ENCODE results near the gene MPDZ. TPM values are rescaled to one million over a fixed set of nuclear protein-coding genes. Genes with fewer than 3 reads are reported as not detected.

Gene MPDZ
- total RNA-seq, 3 donors from 2014 or later (not counting 1 experiment from before 2014, with no cell fraction given): not detected

DNA sequence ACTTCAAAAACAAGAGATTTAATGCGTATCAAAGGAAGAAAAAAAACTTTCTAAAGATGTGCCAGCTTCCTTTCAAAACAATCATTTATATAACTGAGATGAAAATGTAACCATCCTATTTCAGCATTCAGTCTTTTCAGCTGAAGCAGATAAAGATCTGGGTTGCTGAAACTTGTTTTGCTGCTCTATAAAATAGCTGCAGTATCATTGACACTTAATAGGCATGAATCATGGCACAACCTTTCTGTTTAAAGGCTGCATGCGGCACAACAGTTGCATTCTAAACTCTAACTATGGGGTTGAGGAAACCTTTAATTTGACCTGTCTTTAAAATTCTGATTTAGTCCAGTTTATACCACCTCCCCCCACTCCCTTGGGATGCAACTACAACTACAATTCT, 196.7 kb downstream of the MPDZ start:
- H3K4me1 Mint-ChIP-seq: no peaks in the 10 kb centered on the region
- no peaks in the 10 kb centered on the region for H3K27me3 Mint-ChIP-seq (ENCODE audit: low read depth in 2 of 2)
- Histone ChIP-seq H3K9me3 (ENCODE audit: control insufficient read depth, insufficient read depth, low read length) (no peaks in the 10 kb centered on the region), H3K36me3 (ENCODE audit: control insufficient read depth, insufficient read depth, low read length) (no peaks in the 10 kb centered on the region), H3K27ac (ENCODE audit: low read length) (no peak overlapping the region), H3K27me3 (ENCODE audit: control insufficient read depth, insufficient read depth, low read length) (no peaks in the 10 kb centered on the region), H3K4me1 (ENCODE audit: control insufficient read depth, insufficient read depth, low read length) (no peaks in the 10 kb centered on the region), H3K4me3 (ENCODE audit: low read length) (no peak overlapping the region)
- ATAC-seq: no peak
- no peak overlapping the region for H3K4me3 Mint-ChIP-seq
- TF ChIP-seq, protein P1, sequence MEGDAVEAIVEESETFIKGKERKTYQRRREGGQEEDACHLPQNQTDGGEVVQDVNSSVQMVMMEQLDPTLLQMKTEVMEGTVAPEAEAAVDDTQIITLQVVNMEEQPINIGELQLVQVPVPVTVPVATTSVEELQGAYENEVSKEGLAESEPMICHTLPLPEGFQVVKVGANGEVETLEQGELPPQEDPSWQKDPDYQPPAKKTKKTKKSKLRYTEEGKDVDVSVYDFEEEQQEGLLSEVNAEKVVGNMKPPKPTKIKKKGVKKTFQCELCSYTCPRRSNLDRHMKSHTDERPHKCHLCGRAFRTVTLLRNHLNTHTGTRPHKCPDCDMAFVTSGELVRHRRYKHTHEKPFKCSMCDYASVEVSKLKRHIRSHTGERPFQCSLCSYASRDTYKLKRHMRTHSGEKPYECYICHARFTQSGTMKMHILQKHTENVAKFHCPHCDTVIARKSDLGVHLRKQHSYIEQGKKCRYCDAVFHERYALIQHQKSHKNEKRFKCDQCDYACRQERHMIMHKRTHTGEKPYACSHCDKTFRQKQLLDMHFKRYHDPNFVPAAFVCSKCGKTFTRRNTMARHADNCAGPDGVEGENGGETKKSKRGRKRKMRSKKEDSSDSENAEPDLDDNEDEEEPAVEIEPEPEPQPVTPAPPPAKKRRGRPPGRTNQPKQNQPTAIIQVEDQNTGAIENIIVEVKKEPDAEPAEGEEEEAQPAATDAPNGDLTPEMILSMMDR (IDR thresholded peaks at IDR 0.05): no peak
- no peak for DNase-seq
- no peaks in the 10 kb centered on the region for H3K36me3 Mint-ChIP-seq
- 86% methylated on average over 1 of the region's 2 CpGs for WGBS (ENCODE audit: insufficient coverage)
- intact Hi-C loops (cut with micrococcal nuclease): no loop called here
- peaks cover 4 to 6% of the 10 kb centered on the region in 2 donors for H3K9me3 Mint-ChIP-seq
- H3K27ac Mint-ChIP-seq: no peak overlapping the region

DNA sequence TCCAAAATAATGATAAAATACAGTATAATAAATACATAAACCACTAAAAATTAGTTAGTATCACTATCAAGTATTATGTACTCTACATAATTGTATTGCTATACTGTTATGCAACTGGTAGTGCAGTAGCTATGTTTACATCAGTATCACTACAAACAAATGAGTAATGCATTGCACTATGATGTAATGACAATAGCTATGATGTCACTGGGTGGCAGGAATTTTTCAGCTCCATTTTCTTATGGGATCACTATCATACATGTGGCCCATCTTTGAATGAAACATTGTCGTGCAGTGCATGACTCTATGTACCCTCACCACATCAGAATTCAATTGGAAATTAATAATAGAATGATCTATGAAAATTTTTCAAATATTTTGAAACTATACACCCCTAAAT, 201.3 kb downstream of the MPDZ start:
- Histone ChIP-seq H3K27ac (ENCODE audit: low read length) (no peak overlapping the region), H3K4me1 (ENCODE audit: control insufficient read depth, insufficient read depth, low read length) (no peaks in the 10 kb centered on the region), H3K4me3 (ENCODE audit: low read length) (no peak overlapping the region), H3K36me3 (ENCODE audit: control insufficient read depth, insufficient read depth, low read length) (no peaks in the 10 kb centered on the region), H3K9me3 (ENCODE audit: control insufficient read depth, insufficient read depth, low read length) (no peaks in the 10 kb centered on the region), H3K27me3 (ENCODE audit: control insufficient read depth, insufficient read depth, low read length) (no peaks in the 10 kb centered on the region)
- TF ChIP-seq, protein P1 (IDR thresholded peaks at IDR 0.05): no peak
- WGBS (ENCODE audit: insufficient coverage): no CpG with 5 or more reads among the region's 1 CpG
- H3K9me3 Mint-ChIP-seq: peaks cover 8 to 16% of the 10 kb centered on the region in 2 donors
- ATAC-seq: no peak
- H3K27ac Mint-ChIP-seq: no peak overlapping the region
- H3K36me3 Mint-ChIP-seq: peaks cover 10% of the 10 kb centered on the region
- no peak overlapping the region for H3K4me3 Mint-ChIP-seq
- no peak for DNase-seq
- H3K4me1 Mint-ChIP-seq: no peaks in the 10 kb centered on the region
- intact Hi-C loops (cut with micrococcal nuclease): no loop called here
- no peaks in the 10 kb centered on the region for H3K27me3 Mint-ChIP-seq (ENCODE audit: low read depth in 2 of 2)

DNA sequence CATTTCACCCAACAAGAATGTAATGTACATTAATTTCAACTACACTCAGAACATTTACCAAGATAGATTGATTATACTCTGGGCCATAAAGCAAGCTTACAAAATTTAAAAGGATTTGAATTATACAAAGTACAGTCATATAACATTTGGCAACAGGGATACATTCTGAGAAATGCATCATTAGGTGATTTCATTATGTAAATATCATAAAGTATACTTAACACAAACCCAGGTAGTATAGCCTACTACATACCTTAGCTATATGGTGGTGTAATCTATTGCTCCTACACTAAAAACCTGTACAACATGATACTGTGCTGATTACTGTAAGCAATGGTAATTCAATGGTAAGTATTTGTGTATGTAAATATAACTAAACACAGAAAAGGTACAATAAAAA, 202.9 kb downstream of the MPDZ start:
- H3K36me3 Mint-ChIP-seq: peaks cover 10% of the 10 kb centered on the region
- ATAC-seq (no peak), DNase-seq (no peak)
- H3K4me1 Mint-ChIP-seq: no peaks in the 10 kb centered on the region
- intact Hi-C loops (cut with micrococcal nuclease): no loop called here
- no peaks in the 10 kb centered on the region for H3K4me1 ChIP-seq (ENCODE audit: control insufficient read depth, insufficient read depth, low read length)
- H3K27me3 ChIP-seq (ENCODE audit: control insufficient read depth, insufficient read depth, low read length): no peaks in the 10 kb centered on the region
- H3K27ac Mint-ChIP-seq: no peak overlapping the region
- no peaks in the 10 kb centered on the region for H3K27me3 Mint-ChIP-seq (ENCODE audit: low read depth in 2 of 2)
- no peaks in the 10 kb centered on the region for H3K9me3 ChIP-seq (ENCODE audit: control insufficient read depth, insufficient read depth, low read length)
- H3K27ac ChIP-seq (ENCODE audit: low read length): no peak overlapping the region
- H3K36me3 ChIP-seq (ENCODE audit: control insufficient read depth, insufficient read depth, low read length): no peaks in the 10 kb centered on the region
- peaks cover 10 to 19% of the 10 kb centered on the region in 2 donors for H3K9me3 Mint-ChIP-seq
- no peak overlapping the region for H3K4me3 ChIP-seq (ENCODE audit: low read length)
- no peak overlapping the region for H3K4me3 Mint-ChIP-seq
- TF ChIP-seq, protein P1 (IDR thresholded peaks at IDR 0.05): no peak

DNA sequence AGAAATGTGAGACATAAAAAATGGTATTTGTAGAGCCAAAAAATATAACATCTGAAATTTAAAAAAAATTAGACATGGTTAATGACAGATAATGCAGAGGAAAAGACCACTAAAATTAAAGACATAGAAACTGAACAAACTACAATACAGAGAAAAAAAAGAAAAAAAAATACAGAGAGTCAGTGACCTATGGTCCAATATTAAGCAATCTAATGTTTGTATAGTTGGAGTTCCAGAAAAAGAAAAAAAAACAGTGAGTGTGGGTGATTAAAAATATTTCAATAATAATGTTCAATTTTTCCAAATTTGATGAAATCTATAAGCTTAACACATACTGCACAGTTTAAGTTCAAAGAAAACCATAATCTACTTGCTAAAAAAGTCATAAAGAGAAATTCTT, 207.6 kb downstream of the MPDZ start:
- H3K4me1 ChIP-seq (ENCODE audit: control insufficient read depth, insufficient read depth, low read length): no peaks in the 10 kb centered on the region
- H3K27ac Mint-ChIP-seq: no peak overlapping the region
- intact Hi-C loops (cut with micrococcal nuclease): no loop called here
- H3K27me3 ChIP-seq (ENCODE audit: control insufficient read depth, insufficient read depth, low read length): no peaks in the 10 kb centered on the region
- H3K4me1 Mint-ChIP-seq: no peaks in the 10 kb centered on the region
- peaks cover 10% of the 10 kb centered on the region for H3K36me3 Mint-ChIP-seq
- no peaks in the 10 kb centered on the region for H3K36me3 ChIP-seq (ENCODE audit: control insufficient read depth, insufficient read depth, low read length)
- no peaks in the 10 kb centered on the region for H3K27me3 Mint-ChIP-seq (ENCODE audit: low read depth in 2 of 2)
- H3K9me3 ChIP-seq (ENCODE audit: control insufficient read depth, insufficient read depth, low read length): no peaks in the 10 kb centered on the region
- no peak overlapping the region for H3K4me3 Mint-ChIP-seq
- no peak overlapping the region for H3K4me3 ChIP-seq (ENCODE audit: low read length)
- TF ChIP-seq, protein P1 (IDR thresholded peaks at IDR 0.05): no peak
- DNase-seq: no peak
- H3K27ac ChIP-seq (ENCODE audit: low read length): no peak overlapping the region
- peaks cover 13 to 21% of the 10 kb centered on the region in 2 donors for H3K9me3 Mint-ChIP-seq
- no peak for ATAC-seq

Data from natural killer cell (primary cell).